ENCODE data around the gene AIFM3. TPM values are rescaled to one million over a fixed set of nuclear protein-coding genes. Genes with fewer than 3 reads are reported as not detected.

Gene AIFM3
- total and polyA plus RNA-seq, 10 donors: 2.0 to 8.7 (median 5.7) TPM

GRCh38 chr22:21010426-21011113, 43.5 kb downstream of the AIFM3 start:
- Histone ChIP-seq H3K9me3 (no peaks in the 10 kb centered on the region), H3K36me3 (peaks cover 0 to 7% (median 0%) of the 10 kb centered on the region in 6 donors), H3K27ac (no peak overlapping the region), H3K27me3 (replicated peaks in 1 of 7) (peaks cover 0 to 12% (median 0%) of the 10 kb centered on the region in 7 donors), H3K4me1 (peaks cover 13 to 33% (median 23%) of the 10 kb centered on the region in 6 donors), H3K4me3 (no peak overlapping the region)
- intact Hi-C loops (cut with DNase I; ENCODE audit: low total_unique reads): loop anchor here (10.0 kb wide), 1 partner anchor 46 kb away; the partner anchor contains the start of gene AIFM3
- DNase-seq: no peak
- WGBS, 5 donors: 80 to 97% (median 88%) methylated on average over 3 of the region's 3 CpGs
- TF ChIP-seq POLR2A (IDR thresholded peaks at IDR 0.05): no peak
- TF ChIP-seq CTCF (IDR thresholded peaks at IDR 0.05 in 8 of 11, conservative IDR thresholded peaks at IDR 0.05 in 3 of 11): no peak
- TF ChIP-seq POLR2AphosphoS5 (IDR thresholded peaks at IDR 0.05): no peak

- TF ChIP-seq CTCF (IDR thresholded peaks at IDR 0.05 in 8 of 11, conservative IDR thresholded peaks at IDR 0.05 in 3 of 11) (no peak), POLR2AphosphoS5 (IDR thresholded peaks at IDR 0.05) (no peak), POLR2A (IDR thresholded peaks at IDR 0.05) (no peak)
- intact Hi-C loops (cut with DNase I; ENCODE audit: low total_unique reads): loop anchor here (10.0 kb wide), 1 partner anchor 48 kb away; the partner anchor contains the start of gene AIFM3
- peak overlapping the region in 3 of 8 donors; percentile 15 to 85 (median 85) for H3K27ac ChIP-seq
These were observed 45.7 kb downstream of the AIFM3 start for GRCh38 chr22:21012446-21013407.

GRCh38 chr22:21013657-21014201, 46.7 kb downstream of the AIFM3 start:
- Histone ChIP-seq H3K9me3 (no peaks in the 10 kb centered on the region), H3K27me3 (replicated peaks in 1 of 7) (peaks cover 0 to 12% (median 0%) of the 10 kb centered on the region in 7 donors), H3K36me3 (peaks cover 0 to 3% (median 0%) of the 10 kb centered on the region in 6 donors), H3K27ac (peak overlapping the region; percentile 39 to 85 (median 78)), H3K4me1 (peaks cover 13 to 37% (median 25%) of the 10 kb centered on the region in 6 donors), H3K4me3 (peak overlapping the region; percentile 32 to 74 (median 48))
- TF ChIP-seq CTCF (IDR thresholded peaks at IDR 0.05 in 8 of 11, conservative IDR thresholded peaks at IDR 0.05 in 3 of 11) (no peak), POLR2AphosphoS5 (IDR thresholded peaks at IDR 0.05) (no peak), POLR2A (IDR thresholded peaks at IDR 0.05) (no peak)
- WGBS, 5 donors: 9 to 56% (median 16%) methylated on average over 5 to 24 of the region's 24 CpGs
- intact Hi-C loops (cut with DNase I; ENCODE audit: low total_unique reads): loop anchor here (10.0 kb wide), 1 partner anchor 49 kb away; the partner anchor contains the start of gene AIFM3
- no peak for DNase-seq

More at GRCh38 chr22:21012446-21013407, 45.7 kb downstream of the AIFM3 start:
- 85 to 90% (median 87%) methylated on average over 13 to 14 of the region's 14 CpGs for WGBS, 5 donors
- peaks cover 0 to 7% (median 0%) of the 10 kb centered on the region in 6 donors for H3K36me3 ChIP-seq
- no peaks in the 10 kb centered on the region for H3K9me3 ChIP-seq
- peak; percentile 66 for DNase-seq
- H3K27me3 ChIP-seq (replicated peaks in 1 of 7): peaks cover 0 to 12% (median 0%) of the 10 kb centered on the region in 7 donors
- peaks cover 13 to 37% (median 25%) of the 10 kb centered on the region in 6 donors for H3K4me1 ChIP-seq
- no peak overlapping the region for H3K4me3 ChIP-seq

All from spleen (tissue), 11 donors.